PC-3 (cell line): Measurements from ENCODE around the gene KCNH1.

Experiments
- EZH2 ChIP-seq: fragments of 300-600 bp; sonication (generic); IDR thresholded peaks from one replicate; pipeline ENCODE4 v1.6.1; 2017; ENCODE audit warnings: antibody characterized with exemption, mild to moderate bottlenecking, low read length; ENCODE audit not compliant: unreplicated experiment
- EZH2phosphoT487 ChIP-seq: fragments of 300-600 bp; sonication (generic); IDR thresholded peaks from 2 replicates; pipeline ENCODE4 v1.6.1; 2018; ENCODE audit warnings: mild to moderate bottlenecking, antibody characterized with exemption, low read length, borderline replicate concordance
- TF ChIP-seq, protein P1 (sequence below): fragments of 300-600 bp; sonication (generic); conservative IDR thresholded peaks from 2 replicates; pipeline ENCODE4 v1.5.1; 2017; ENCODE audit warnings: antibody characterized with exemption, low read depth, mild to moderate bottlenecking, low read length

DNA sequence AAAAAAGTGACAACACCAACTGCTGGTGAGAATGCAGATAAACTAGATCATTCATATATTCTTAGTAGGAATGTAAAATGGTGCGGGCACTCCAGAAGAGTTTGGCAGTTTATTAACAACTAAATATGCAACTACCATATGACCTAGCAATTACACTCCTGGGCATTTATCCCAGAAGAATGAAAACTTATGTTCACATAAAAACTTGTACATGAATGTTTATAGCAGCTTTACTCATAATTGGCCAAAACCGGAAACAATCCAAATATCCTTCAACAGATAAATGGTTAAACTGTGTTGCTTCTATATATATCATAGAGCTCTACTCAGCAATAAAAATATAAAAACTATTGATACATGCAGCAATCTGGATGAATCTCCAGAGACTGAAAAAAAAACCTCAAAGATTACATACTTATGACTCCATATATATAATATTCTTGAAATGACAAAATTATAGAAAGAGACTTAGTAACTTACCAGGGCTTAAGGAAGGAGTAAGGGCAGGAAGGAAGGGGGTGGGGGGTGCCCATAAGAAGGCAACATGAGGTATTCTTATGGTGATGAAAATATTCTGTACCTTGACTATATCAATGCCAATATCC is 99.9 kb downstream of the KCNH1 start:
- TF ChIP-seq EZH2phosphoT487 (no peak), EZH2 (no peak)
- TF ChIP-seq, protein P1, sequence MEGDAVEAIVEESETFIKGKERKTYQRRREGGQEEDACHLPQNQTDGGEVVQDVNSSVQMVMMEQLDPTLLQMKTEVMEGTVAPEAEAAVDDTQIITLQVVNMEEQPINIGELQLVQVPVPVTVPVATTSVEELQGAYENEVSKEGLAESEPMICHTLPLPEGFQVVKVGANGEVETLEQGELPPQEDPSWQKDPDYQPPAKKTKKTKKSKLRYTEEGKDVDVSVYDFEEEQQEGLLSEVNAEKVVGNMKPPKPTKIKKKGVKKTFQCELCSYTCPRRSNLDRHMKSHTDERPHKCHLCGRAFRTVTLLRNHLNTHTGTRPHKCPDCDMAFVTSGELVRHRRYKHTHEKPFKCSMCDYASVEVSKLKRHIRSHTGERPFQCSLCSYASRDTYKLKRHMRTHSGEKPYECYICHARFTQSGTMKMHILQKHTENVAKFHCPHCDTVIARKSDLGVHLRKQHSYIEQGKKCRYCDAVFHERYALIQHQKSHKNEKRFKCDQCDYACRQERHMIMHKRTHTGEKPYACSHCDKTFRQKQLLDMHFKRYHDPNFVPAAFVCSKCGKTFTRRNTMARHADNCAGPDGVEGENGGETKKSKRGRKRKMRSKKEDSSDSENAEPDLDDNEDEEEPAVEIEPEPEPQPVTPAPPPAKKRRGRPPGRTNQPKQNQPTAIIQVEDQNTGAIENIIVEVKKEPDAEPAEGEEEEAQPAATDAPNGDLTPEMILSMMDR = no peak
